Fibroblast of lung (primary cell): ENCODE measurements around the gene SLC9A5. TPM values are rescaled to one million over a fixed set of nuclear protein-coding genes. Genes with fewer than 3 reads are reported as not detected.

Experiments used
- DNase-seq, 2 donors: peaks; one replicate each; pipeline versions ENCODE4 v3.0.0 to v3.0.0-alpha.2; 2010; ENCODE audit warnings: low read depth in 2 of 2
- H2AFZ ChIP-seq: 2 replicates; pipeline ENCODE4 v1.5.1; 2012; ENCODE audit warnings: low read length, control low read depth, inconsistent platforms
- H3K27ac ChIP-seq: 2 replicates; pipeline ENCODE4 v1.5.1; 2011; ENCODE audit warnings: low read length, control low read depth; ENCODE audit not compliant: insufficient read depth
- H3K27me3 ChIP-seq: 2 replicates; pipeline ENCODE4 v1.5.1; 2011; ENCODE audit warnings: mild to moderate bottlenecking, low read length; ENCODE audit not compliant: control insufficient read depth, insufficient read depth
- H3K36me3 ChIP-seq: 2 replicates; pipeline ENCODE4 v1.5.1; 2011; ENCODE audit warnings: low read length; ENCODE audit not compliant: control insufficient read depth, insufficient read depth
- H3K4me1 ChIP-seq: 2 replicates; pipeline ENCODE4 v1.5.1; 2011; ENCODE audit warnings: low read length; ENCODE audit not compliant: control insufficient read depth, insufficient read depth; ENCODE audit errors: extremely low read depth
- H3K4me2 ChIP-seq: 2 replicates; pipeline ENCODE4 v1.5.1; 2011; ENCODE audit warnings: low read length, control low read depth; ENCODE audit not compliant: insufficient read depth; ENCODE audit errors: extremely low read depth
- H3K4me3 ChIP-seq, 4 experiments: fragments of 200-600 bp in 1 of 4; sonication (generic) in 1 of 4; replicated peaks in 1 of 4; 2 replicates each; pipeline ENCODE4 v1.5.1; 2011 to 2016; ENCODE audit warnings: low read length in 4 of 4, low read depth in 3 of 4, mild to moderate bottlenecking in 3 of 4, control low read depth in 2 of 4, inconsistent platforms in 1 of 4, mixed read lengths in 1 of 4; ENCODE audit not compliant: insufficient read depth in 1 of 4; ENCODE audit errors: control extremely low read depth in 1 of 4
- H3K79me2 ChIP-seq: 2 replicates; pipeline ENCODE4 v1.5.1; 2012; ENCODE audit warnings: mild to moderate bottlenecking, low read length, inconsistent platforms; ENCODE audit not compliant: control insufficient read depth, insufficient read depth
- H3K9ac ChIP-seq: 2 replicates; pipeline ENCODE4 v1.5.1; 2011; ENCODE audit warnings: mild to moderate bottlenecking, low read length, control low read depth; ENCODE audit not compliant: insufficient read depth
- H3K9me3 ChIP-seq: 2 replicates; pipeline ENCODE4 v1.5.1; 2012; ENCODE audit warnings: low read depth, low read length; ENCODE audit not compliant: control insufficient read depth, insufficient read depth
- H4K20me1 ChIP-seq: 2 replicates; pipeline ENCODE4 v1.5.1; 2011; ENCODE audit warnings: low read length; ENCODE audit not compliant: control insufficient read depth, insufficient read depth; ENCODE audit errors: extremely low read depth
- CTCF ChIP-seq, 2 donors: IDR thresholded peaks in 1 of 2; conservative IDR thresholded peaks in 1 of 2; 1 replicate in 1 of 2; 2 replicates in 1 of 2; pipeline ENCODE4 v1.5.1; 2011 to 2012; ENCODE audit warnings: low read length in 2 of 2, control low read depth in 1 of 2, inconsistent platforms in 1 of 2, low read depth in 1 of 2, mild to moderate bottlenecking in 1 of 2
- EZH2 ChIP-seq: IDR thresholded peaks from 2 replicates; pipeline ENCODE4 v1.5.1; 2012; ENCODE audit warnings: low read length, control low read depth, mild to moderate bottlenecking; ENCODE audit errors: missing control alignments
- polyA plus RNA-seq, 2 donors: library from polyadenylated mRNA; depleted of rRNA in 1 of 2; stranded (reverse) in 1 of 2; unstranded in 1 of 2; fragments of >200 nt; gene quantifications; 2 replicates each; pipeline ENCODE4 v1.2.1, GENCODE V29; 2011 to 2012; ENCODE audit warnings: missing spikeins in 1 of 2
- total RNA-seq: library from RNA; depleted of rRNA; stranded (reverse); fragments of >200 nt; gene quantifications from 2 replicates; pipeline ENCODE4 v1.2.1, GENCODE V29; 2014

Gene SLC9A5
- total and polyA plus RNA-seq, 2 donors (not counting 1 experiment from before 2014, with no cell fraction given), result 2.0 to 2.3 TPM

- H3K9ac ChIP-seq, result no peak overlapping the region
Observed at GRCh38 chr16:67212766-67213165, 36.0 kb upstream of the SLC9A5 start.

GRCh38 chr16:67213197-67214019 is 35.4 kb upstream of the SLC9A5 start:
- H3K4me2 ChIP-seq, result no peak overlapping the region
- H3K27ac ChIP-seq, result no peak overlapping the region
- H3K9me3 ChIP-seq, result no peaks in the 10 kb centered on the region
- H3K79me2 ChIP-seq, result no peaks in the 10 kb centered on the region
- no peak overlapping the region for H3K4me3 ChIP-seq
- H3K9ac ChIP-seq, result no peak overlapping the region
- no peaks in the 10 kb centered on the region for H3K36me3 ChIP-seq
- no peaks in the 10 kb centered on the region for H3K27me3 ChIP-seq
- no peaks in the 10 kb centered on the region for H4K20me1 ChIP-seq
- H2AFZ ChIP-seq, result no peak overlapping the region
- DNase-seq, result no peak
- no peak for TF ChIP-seq CTCF (conservative IDR thresholded peaks at IDR 0.05 in 1 of 2, IDR thresholded peaks at IDR 0.05 in 1 of 2; ENCODE audit: low read depth in 1 of 2, low read length in 2 of 2)
- no peak for TF ChIP-seq EZH2
- H3K4me1 ChIP-seq, result peaks cover 6% of the 10 kb centered on the region

More at GRCh38 chr16:67212766-67213165, 36.0 kb upstream of the SLC9A5 start:
- Histone ChIP-seq H3K27ac (no peak overlapping the region), H3K9me3 (no peaks in the 10 kb centered on the region), H3K27me3 (no peaks in the 10 kb centered on the region), H2AFZ (no peak overlapping the region), H3K4me1 (peaks cover 11% of the 10 kb centered on the region), H4K20me1 (no peaks in the 10 kb centered on the region), H3K36me3 (no peaks in the 10 kb centered on the region), H3K4me3 (no peak overlapping the region), H3K4me2 (no peak overlapping the region), H3K79me2 (no peaks in the 10 kb centered on the region)
- TF ChIP-seq CTCF (conservative IDR thresholded peaks at IDR 0.05 in 1 of 2, IDR thresholded peaks at IDR 0.05 in 1 of 2; ENCODE audit: low read depth in 1 of 2, low read length in 2 of 2), result no peak
- no peak for TF ChIP-seq EZH2
- no peak for DNase-seq

- H3K9ac ChIP-seq, result no peak overlapping the region
- H3K27me3 ChIP-seq, result no peaks in the 10 kb centered on the region
- H3K79me2 ChIP-seq, result no peaks in the 10 kb centered on the region
- no peak for DNase-seq
- H3K9me3 ChIP-seq, result no peaks in the 10 kb centered on the region
- no peaks in the 10 kb centered on the region for H3K36me3 ChIP-seq
- H3K4me2 ChIP-seq, result no peak overlapping the region
- TF ChIP-seq EZH2 (no peak), CTCF (conservative IDR thresholded peaks at IDR 0.05 in 1 of 2, IDR thresholded peaks at IDR 0.05 in 1 of 2; ENCODE audit: low read depth in 1 of 2, low read length in 2 of 2) (no peak)
- no peak overlapping the region for H3K27ac ChIP-seq
- H2AFZ ChIP-seq, result no peak overlapping the region
- peaks cover 6% of the 10 kb centered on the region for H3K4me1 ChIP-seq
- no peaks in the 10 kb centered on the region for H4K20me1 ChIP-seq
- no peak overlapping the region for H3K4me3 ChIP-seq
Observed at GRCh38 chr16:67215706-67216105, 33.1 kb upstream of the SLC9A5 start.
